ENCODE measurements around the gene SH2B3.

DNA sequence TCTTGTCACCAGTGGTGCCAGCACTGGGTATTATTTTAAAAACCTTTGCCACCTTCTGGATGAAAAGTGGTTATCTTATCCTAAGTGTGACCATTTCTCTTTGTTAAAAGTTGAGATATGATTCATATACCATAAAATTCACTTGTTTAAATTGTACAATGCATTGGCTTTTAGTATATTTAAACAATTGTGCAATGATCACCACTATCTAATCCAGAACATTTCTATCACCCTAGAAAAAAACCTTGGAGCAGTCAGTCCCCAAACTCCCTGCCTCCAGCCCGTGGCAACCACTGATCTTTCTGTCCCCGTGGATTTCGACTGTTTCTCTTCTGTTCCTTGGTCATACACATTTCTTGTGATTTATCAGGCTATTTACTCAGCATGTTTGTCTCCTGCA is 28.3 kb downstream of the SH2B3 start:
- TF ChIP-seq, protein P1, sequence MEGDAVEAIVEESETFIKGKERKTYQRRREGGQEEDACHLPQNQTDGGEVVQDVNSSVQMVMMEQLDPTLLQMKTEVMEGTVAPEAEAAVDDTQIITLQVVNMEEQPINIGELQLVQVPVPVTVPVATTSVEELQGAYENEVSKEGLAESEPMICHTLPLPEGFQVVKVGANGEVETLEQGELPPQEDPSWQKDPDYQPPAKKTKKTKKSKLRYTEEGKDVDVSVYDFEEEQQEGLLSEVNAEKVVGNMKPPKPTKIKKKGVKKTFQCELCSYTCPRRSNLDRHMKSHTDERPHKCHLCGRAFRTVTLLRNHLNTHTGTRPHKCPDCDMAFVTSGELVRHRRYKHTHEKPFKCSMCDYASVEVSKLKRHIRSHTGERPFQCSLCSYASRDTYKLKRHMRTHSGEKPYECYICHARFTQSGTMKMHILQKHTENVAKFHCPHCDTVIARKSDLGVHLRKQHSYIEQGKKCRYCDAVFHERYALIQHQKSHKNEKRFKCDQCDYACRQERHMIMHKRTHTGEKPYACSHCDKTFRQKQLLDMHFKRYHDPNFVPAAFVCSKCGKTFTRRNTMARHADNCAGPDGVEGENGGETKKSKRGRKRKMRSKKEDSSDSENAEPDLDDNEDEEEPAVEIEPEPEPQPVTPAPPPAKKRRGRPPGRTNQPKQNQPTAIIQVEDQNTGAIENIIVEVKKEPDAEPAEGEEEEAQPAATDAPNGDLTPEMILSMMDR (IDR thresholded peaks at IDR 0.05; ENCODE audit: poor library complexity, severe bottlenecking): no peak
- TF ChIP-seq POLR2AphosphoS5 (IDR thresholded peaks at IDR 0.05): no peak
- no peak for TF ChIP-seq EZH2 (IDR thresholded peaks at IDR 0.05; ENCODE audit: borderline replicate concordance, insufficient read depth, low read length, poor library complexity, severe bottlenecking)
- TF ChIP-seq RAD21 (conservative IDR thresholded peaks at IDR 0.05): no peak
- no peak for TF ChIP-seq MXI1 (conservative IDR thresholded peaks at IDR 0.05; ENCODE audit: poor library complexity, severe bottlenecking)
- TF ChIP-seq SMC3 (conservative IDR thresholded peaks at IDR 0.05; ENCODE audit: poor library complexity): no peak
- no peak for TF ChIP-seq REST (IDR thresholded peaks at IDR 0.05; ENCODE audit: borderline replicate concordance)
- no peak for TF ChIP-seq TAF1 (IDR thresholded peaks at IDR 0.05; ENCODE audit: low read depth)

Measured in neural cell (in vitro differentiated cells).